Measurements from ENCODE around the gene ZBTB44.

DNA sequence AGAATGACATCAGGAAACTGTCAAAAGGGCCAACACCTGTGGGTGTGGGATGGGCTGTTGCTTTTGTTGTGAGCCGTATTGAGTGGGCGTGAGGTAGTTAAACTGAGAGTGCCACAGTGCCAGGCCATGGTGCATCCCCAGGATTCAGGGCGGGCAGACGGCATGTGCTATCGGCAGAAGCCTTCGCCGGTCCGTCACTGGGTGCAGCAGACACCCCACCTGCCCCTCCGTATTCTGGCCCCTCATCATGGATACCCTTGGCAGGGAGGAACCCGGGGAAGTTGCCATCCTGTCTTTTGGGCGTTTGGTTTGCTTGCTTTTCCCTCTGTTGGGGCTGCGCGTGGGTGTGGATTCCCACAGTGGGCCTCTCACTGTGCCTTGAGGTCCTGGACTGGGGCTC, 127.6 kb downstream of the ZBTB44 start:
- TF ChIP-seq CTCF (IDR thresholded peaks at IDR 0.05) (no peak), POLR2A (IDR thresholded peaks at IDR 0.05) (no peak)

Measured in testis (tissue), 2 donors.